H1 (cell line): ENCODE data around the gene COIL. TPM values are rescaled to one million over a fixed set of nuclear protein-coding genes. Genes with fewer than 3 reads are reported as not detected.

ENCODE experiments used
- CTCF ChIA-PET: fragments of 300-600 bp; sonication (Branson Sonifier 250); formaldehyde crosslinking; loops from one replicate; lab custom pipeline; 2021; ENCODE audit not compliant: partially characterized antibody; lab: Charles Lee
- POLR2A ChIA-PET: fragments of 300-600 bp; sonication (Branson Sonifier 250); formaldehyde crosslinking; loops from one replicate; lab custom pipeline; 2021; ENCODE audit warnings: inconsistent platforms; ENCODE audit not compliant: partially characterized antibody; lab: Charles Lee
- DNase-seq, 2 experiments: peaks; one replicate each; pipeline versions ENCODE4 v3.0.0 to v3.0.0-alpha.2; 2010 to 2022; ENCODE audit warnings: low spot score in 2 of 2, low read depth in 1 of 2, mixed read lengths in 1 of 2
- FAIRE-seq: peaks from 2 replicates; lab custom pipeline; 2011; peaks lifted over from hg19 to GRCh38; lab: Jason Lieb, UNC
- H2AFZ ChIP-seq: 2 replicates; pipeline ENCODE4 v1.8.1; 2012; ENCODE audit warnings: low read length, inconsistent platforms
- H2AK5ac ChIP-seq: 2 replicates; pipeline ENCODE4 v1.6.1; 2013; ENCODE audit warnings: low read depth, low read length
- H2BK120ac ChIP-seq: replicated peaks from 2 replicates; pipeline ENCODE3; 2013; ENCODE audit warnings: low read depth, low read length, inconsistent platforms
- H2BK12ac ChIP-seq: 2 replicates; pipeline ENCODE4 v1.6.1; 2013; ENCODE audit warnings: low read depth, low read length
- H2BK15ac ChIP-seq: 2 replicates; pipeline ENCODE4 v1.6.1; 2013; ENCODE audit warnings: low read length
- H2BK20ac ChIP-seq: 2 replicates; pipeline ENCODE4 v1.6.1; 2013; ENCODE audit warnings: low read length
- H2BK5ac ChIP-seq: 2 replicates; pipeline ENCODE4 v1.6.1; 2013; ENCODE audit warnings: low read depth, low read length
- H3K14ac ChIP-seq: 2 replicates; pipeline ENCODE4 v1.6.1; 2013; ENCODE audit warnings: inconsistent platforms; ENCODE audit not compliant: insufficient read length
- H3K18ac ChIP-seq: 2 replicates; pipeline ENCODE4 v1.6.1; 2013; ENCODE audit warnings: low read length; ENCODE audit errors: extremely low read depth
- H3K23ac ChIP-seq: 2 replicates; pipeline ENCODE4 v1.6.1; 2013; ENCODE audit warnings: inconsistent platforms; ENCODE audit not compliant: insufficient read length
- H3K23me2 ChIP-seq: 2 replicates; pipeline ENCODE4 v1.6.1; 2013; ENCODE audit warnings: low read depth, low read length
- H3K27ac ChIP-seq: 2 replicates; pipeline ENCODE4 v1.6.1; 2011; ENCODE audit warnings: low read depth, low read length, inconsistent platforms
- H3K27me3 ChIP-seq, 4 experiments: replicated peaks in 1 of 4; 1 replicate in 1 of 4; 2 replicates in 3 of 4; pipeline versions ENCODE4 v1.6.1 to v1.8.1; 2011 to 2013; ENCODE audit warnings: low read length in 3 of 4, mild to moderate bottlenecking in 3 of 4, inconsistent platforms in 2 of 4, mixed read lengths in 2 of 4, moderate library complexity in 1 of 4; ENCODE audit not compliant: control insufficient read depth in 3 of 4, insufficient read depth in 3 of 4; ENCODE audit errors: extremely low read depth in 1 of 4
- H3K36me3 ChIP-seq, 4 experiments: 2 replicates each; pipeline versions ENCODE4 v1.6.1 to v1.8.1; 2011 to 2013; ENCODE audit warnings: mild to moderate bottlenecking in 4 of 4, low read length in 3 of 4, moderate library complexity in 2 of 4, control low read depth in 1 of 4, inconsistent platforms in 1 of 4; ENCODE audit not compliant: insufficient read depth in 4 of 4, control insufficient read depth in 2 of 4
- H3K4ac ChIP-seq: replicated peaks from 2 replicates; pipeline ENCODE3; 2013; ENCODE audit warnings: low read length, low read depth, mixed read lengths, inconsistent platforms; ENCODE audit not compliant: insufficient read length
- H3K4me1 ChIP-seq, 4 experiments: replicated peaks in 1 of 4; 1 replicate in 1 of 4; 2 replicates in 3 of 4; pipeline versions ENCODE4 v1.6.1 to v1.8.1; 2011 to 2013; ENCODE audit warnings: low read length in 3 of 4, inconsistent platforms in 2 of 4, mixed read lengths in 1 of 4; ENCODE audit not compliant: insufficient read depth in 4 of 4, control insufficient read depth in 3 of 4
- H3K4me2 ChIP-seq, 2 experiments: 2 replicates each; pipeline versions ENCODE4 v1.6.1 to v1.8.1; 2011 to 2013; ENCODE audit warnings: low read depth in 2 of 2, low read length in 2 of 2, control low read depth in 1 of 2, inconsistent platforms in 1 of 2, mild to moderate bottlenecking in 1 of 2; ENCODE audit not compliant: insufficient read depth in 1 of 2
- H3K4me3 ChIP-seq, 4 experiments: fragments of 200-600, 300-600 bp in 1 of 4; sonication (generic), shearing (Covaris generic), sonication (Bioruptor Twin) in 1 of 4; 2 replicates each; pipeline versions ENCODE4 v1.5.1 to v1.8.1; 2011 to 2016; ENCODE audit warnings: low read length in 4 of 4, low read depth in 3 of 4, control low read depth in 2 of 4, inconsistent platforms in 2 of 4, mild to moderate bottlenecking in 2 of 4, mixed read lengths in 1 of 4, moderate library complexity in 1 of 4; ENCODE audit not compliant: insufficient read depth in 2 of 4; ENCODE audit errors: extremely low read depth in 1 of 4
- H3K56ac ChIP-seq: replicated peaks from 2 replicates; pipeline ENCODE3; 2013; ENCODE audit warnings: low read depth, mild to moderate bottlenecking, mixed read lengths, low read length, inconsistent platforms; ENCODE audit not compliant: insufficient read length
- H3K79me1 ChIP-seq: 2 replicates; pipeline ENCODE4 v1.6.1; 2013; ENCODE audit warnings: low read depth, low read length, control low read depth
- H3K79me2 ChIP-seq, 2 experiments: 2 replicates each; pipeline versions ENCODE4 v1.6.1 to v1.8.1; 2012 to 2013; ENCODE audit warnings: low read length in 2 of 2, mild to moderate bottlenecking in 2 of 2, inconsistent platforms in 1 of 2; ENCODE audit not compliant: insufficient read depth in 2 of 2, control insufficient read depth in 1 of 2
- H3K9ac ChIP-seq, 4 experiments: replicated peaks in 1 of 4; 1 replicate in 1 of 4; 2 replicates in 3 of 4; pipeline versions ENCODE4 v1.6.1 to v1.8.1; 2011 to 2013; ENCODE audit warnings: low read depth in 3 of 4, low read length in 3 of 4, control low read depth in 2 of 4, mild to moderate bottlenecking in 2 of 4, moderate library complexity in 2 of 4, inconsistent platforms in 1 of 4; ENCODE audit errors: extremely low read depth in 1 of 4
- H3K9me3 ChIP-seq, 2 experiments: 2 replicates each; pipeline versions ENCODE4 v1.6.1 to v1.8.1; 2012 to 2013; ENCODE audit warnings: mild to moderate bottlenecking in 2 of 2, moderate library complexity in 2 of 2, control low read depth in 1 of 2, inconsistent platforms in 1 of 2, low read depth in 1 of 2, low read length in 1 of 2, mixed read lengths in 1 of 2; ENCODE audit not compliant: insufficient read depth in 2 of 2
- H4K20me1 ChIP-seq, 2 experiments: replicated peaks in 1 of 2; 2 replicates each; pipeline versions ENCODE3 to v1.8.1; 2011 to 2013; ENCODE audit warnings: inconsistent platforms in 2 of 2, low read length in 2 of 2, mild to moderate bottlenecking in 1 of 2; ENCODE audit not compliant: insufficient read depth in 2 of 2, control insufficient read depth in 1 of 2
- H4K5ac ChIP-seq: 2 replicates; pipeline ENCODE4 v1.6.1; 2013; ENCODE audit warnings: low read length, low read depth, mixed read lengths, inconsistent platforms; ENCODE audit not compliant: insufficient read length
- H4K8ac ChIP-seq: 2 replicates; pipeline ENCODE4 v1.8.0; 2013; ENCODE audit warnings: mild to moderate bottlenecking, moderate library complexity, low read length, inconsistent platforms; ENCODE audit not compliant: insufficient read depth; ENCODE audit errors: extremely low read depth
- H4K91ac ChIP-seq: replicated peaks from 2 replicates; pipeline ENCODE3; 2013; ENCODE audit warnings: low read length, mixed read lengths, inconsistent platforms; ENCODE audit not compliant: insufficient read length
- EGR1 ChIP-seq: IDR thresholded peaks from 2 replicates; pipeline ENCODE4 v1.6.1; 2011; ENCODE audit warnings: low read depth, low read length, borderline replicate concordance
- EP300 ChIP-seq, 2 experiments: IDR thresholded peaks; 1 replicate in 1 of 2; 2 replicates in 1 of 2; pipeline ENCODE4 v1.6.1; 2011 to 2012; ENCODE audit warnings: low read depth in 2 of 2, low read length in 2 of 2, mild to moderate bottlenecking in 2 of 2, borderline replicate concordance in 1 of 2, inconsistent platforms in 1 of 2, moderate library complexity in 1 of 2
- GABPA ChIP-seq: IDR thresholded peaks from 2 replicates; pipeline ENCODE4 v1.6.1; 2011; ENCODE audit warnings: mild to moderate bottlenecking, low read length, moderate library complexity, borderline replicate concordance; ENCODE audit not compliant: insufficient read depth
- NRF1 ChIP-seq: IDR thresholded peaks from 2 replicates; pipeline ENCODE4 v1.6.1; 2011; ENCODE audit warnings: mild to moderate bottlenecking, low read depth, low read length, improper control_type of control experiment
- POU5F1 ChIP-seq: IDR thresholded peaks from 2 replicates; pipeline ENCODE4 v1.6.1; 2011; ENCODE audit warnings: low read depth, mild to moderate bottlenecking, low read length, moderate library complexity
- RXRA ChIP-seq: IDR thresholded peaks from 2 replicates; pipeline ENCODE4 v1.6.1; 2011; ENCODE audit warnings: low read depth, mild to moderate bottlenecking, low read length, moderate library complexity; ENCODE audit not compliant: insufficient read depth
- WGBS, 2 experiments: shearing (Covaris generic) in 1 of 2; methylation state at CpG; one replicate each; pipeline versions ENCODE4 v1.1.6 to v1.1.7; 2013 to 2015; ENCODE audit warnings: low lambda C conversion rate in 2 of 2, mixed read lengths in 2 of 2, inconsistent platforms in 1 of 2, low coverage in 1 of 2, missing lambda C conversion rate in 1 of 2; ENCODE audit not compliant: insufficient replicate concordance in 2 of 2, insufficient coverage in 1 of 2, insufficient read length in 1 of 2; ENCODE audit errors: extremely low coverage in 1 of 2, missing lambda C conversion rate in 1 of 2; 5-methylcytosine and 5-hydroxymethylcytosine counted together
- polyA plus RNA-seq, 7 experiments: library from polyadenylated mRNA; depleted of rRNA in 3 of 7; stranded (reverse) in 5 of 7; unstranded in 2 of 7; fragments of >200 nt in 5 of 7; fragments of 200-250 nt in 2 of 7; gene quantifications; 1 replicate in 5 of 7; 2 replicates in 1 of 7; 4 replicates in 1 of 7; pipeline versions ENCODE4 v1.2.1 to v1.2.3, GENCODE V29; 2011 to 2013; ENCODE audit warnings: missing spikeins in 2 of 7, mixed read lengths in 2 of 7
- total RNA-seq: library from RNA; stranded (reverse); fragmentation: NEBNext Ultra II Directional; extraction: Animal tissue kit (Norgen Biotek cat#: 25700); gene quantifications from 2 replicates; pipeline ENCODE4 v1.2.1, GENCODE V29; 2021
- TF ChIP-seq, protein P1 (sequence below), 3 experiments: IDR thresholded peaks; 1 replicate in 2 of 3; 2 replicates in 1 of 3; pipeline versions ENCODE4 v1.5.1 to v1.6.1; 2011; ENCODE audit warnings: low read length in 3 of 3, mild to moderate bottlenecking in 3 of 3, inconsistent platforms in 2 of 3, low read depth in 1 of 3, moderate library complexity in 1 of 3; ENCODE audit not compliant: insufficient read depth in 1 of 3; ENCODE audit errors: control extremely low read depth in 1 of 3

Gene COIL
- total and polyA plus RNA-seq, 2 of the 8 experiments (the other 6 are each of a cell fraction or from before 2014, with no cell fraction given), result 5.2 to 23.6 TPM

DNA sequence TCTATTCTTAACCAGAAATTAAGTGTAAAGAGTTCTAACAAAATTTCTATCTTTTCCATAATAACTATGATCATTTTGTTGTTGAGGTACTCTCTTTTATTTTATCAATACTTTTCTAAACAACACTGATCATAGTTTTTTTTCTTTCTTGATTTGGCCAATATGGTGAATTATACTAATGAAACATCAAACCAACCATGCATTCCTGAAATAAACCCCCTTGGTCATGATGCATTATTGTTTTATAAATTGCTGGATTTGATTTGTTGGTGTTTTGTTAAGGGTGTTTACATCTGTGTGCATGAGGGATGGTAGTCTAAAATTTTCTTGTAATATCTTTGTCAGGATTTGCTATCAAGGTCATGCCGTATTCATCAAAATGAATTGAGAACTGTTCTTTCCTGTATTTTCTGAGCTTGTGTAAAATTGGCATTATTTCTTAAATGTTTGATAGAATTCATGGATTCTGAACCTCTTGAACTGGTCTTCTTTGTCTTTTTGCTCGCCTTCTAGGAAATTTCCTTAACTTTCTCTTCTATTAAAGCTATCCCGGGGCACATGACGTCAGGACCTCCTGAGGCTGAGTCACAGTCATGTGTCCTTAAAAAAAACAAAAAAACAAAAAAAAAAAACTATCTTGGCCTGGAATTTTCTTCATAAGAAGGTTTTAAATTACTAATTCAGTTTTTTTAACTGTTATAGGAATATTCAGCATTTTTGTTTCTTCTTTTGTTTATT, 43.1 kb downstream of the COIL start:
- Histone ChIP-seq H4K20me1 (no peaks in the 10 kb centered on the region), H3K79me1 (peaks cover 3% of the 10 kb centered on the region; the same call in 1 of the 2 replicates), H4K8ac (no peak overlapping the region), H3K23me2 (peaks cover 13% of the 10 kb centered on the region; the same call in 1 of the 2 replicates), H2BK120ac (no peak overlapping the region), H3K27me3 (peaks cover 0 to 18% (median 15%) of the 10 kb centered on the region in 4 experiments; a peak in 6 of 7 replicates), H2AK5ac (no peak overlapping the region), H3K27ac (no peak overlapping the region), H2BK5ac (no peak overlapping the region), H2BK20ac (no peak overlapping the region), H3K79me2 (no peaks in the 10 kb centered on the region; a peak in 1 of 4 replicates), H3K4me1 (peaks cover 0 to 9% (median 5%) of the 10 kb centered on the region in 4 experiments; a peak in 3 of 7 replicates), H3K56ac (no peak overlapping the region), H3K36me3 (no peaks in the 10 kb centered on the region), H3K4ac (no peak overlapping the region), H3K4me3 (no peak overlapping the region), H3K9ac (no peak overlapping the region), H3K9me3 (no peaks in the 10 kb centered on the region), H4K5ac (no peak overlapping the region), H2BK15ac (no peak overlapping the region), H2BK12ac (no peak overlapping the region), H4K91ac (no peak overlapping the region), H3K4me2 (no peak overlapping the region), H3K14ac (no peak overlapping the region), H2AFZ (no peak overlapping the region), H3K23ac (no peak overlapping the region), H3K18ac (no peak overlapping the region)
- FAIRE-seq (no peak), DNase-seq (no peak)
- WGBS, 2 experiments, result 98% methylated on average over 4 of the region's 4 CpGs; no CpG with 5 or more reads in 1 of the 2 experiments
- ChIA-PET POLR2A (no interaction called here), CTCF (interaction anchor here (1.8 kb wide), 1 partner anchor 98 kb away, joined by 4 read pairs; no protein-coding TSS in a partner anchor)
- TF ChIP-seq NRF1 (no peak), GABPA (no peak), EP300 (IDR thresholded peaks at IDR 0.05; ENCODE audit: borderline replicate concordance in 1 of 2, low read depth in 2 of 2, low read length in 2 of 2) (no peak), EGR1 (no peak), POU5F1 (no peak), RXRA (no peak)
- TF ChIP-seq, protein P1, sequence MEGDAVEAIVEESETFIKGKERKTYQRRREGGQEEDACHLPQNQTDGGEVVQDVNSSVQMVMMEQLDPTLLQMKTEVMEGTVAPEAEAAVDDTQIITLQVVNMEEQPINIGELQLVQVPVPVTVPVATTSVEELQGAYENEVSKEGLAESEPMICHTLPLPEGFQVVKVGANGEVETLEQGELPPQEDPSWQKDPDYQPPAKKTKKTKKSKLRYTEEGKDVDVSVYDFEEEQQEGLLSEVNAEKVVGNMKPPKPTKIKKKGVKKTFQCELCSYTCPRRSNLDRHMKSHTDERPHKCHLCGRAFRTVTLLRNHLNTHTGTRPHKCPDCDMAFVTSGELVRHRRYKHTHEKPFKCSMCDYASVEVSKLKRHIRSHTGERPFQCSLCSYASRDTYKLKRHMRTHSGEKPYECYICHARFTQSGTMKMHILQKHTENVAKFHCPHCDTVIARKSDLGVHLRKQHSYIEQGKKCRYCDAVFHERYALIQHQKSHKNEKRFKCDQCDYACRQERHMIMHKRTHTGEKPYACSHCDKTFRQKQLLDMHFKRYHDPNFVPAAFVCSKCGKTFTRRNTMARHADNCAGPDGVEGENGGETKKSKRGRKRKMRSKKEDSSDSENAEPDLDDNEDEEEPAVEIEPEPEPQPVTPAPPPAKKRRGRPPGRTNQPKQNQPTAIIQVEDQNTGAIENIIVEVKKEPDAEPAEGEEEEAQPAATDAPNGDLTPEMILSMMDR (IDR thresholded peaks at IDR 0.05; ENCODE audit: control extremely low read depth in 1 of 3, insufficient read depth in 1 of 3, low read depth in 1 of 3, low read length in 3 of 3), result no peak
